Effector memory CD8-positive, alpha-beta T cell (primary cell): Measurements from ENCODE around the gene PALLD.

Experiments used
- ATAC-seq: fragments of 150-1000 bp; cut with Tn5 transposase; replicated peaks from 2 replicates; pipeline ENCODE4 v1.10.0; 2021; ENCODE audit warnings: mild to moderate bottlenecking, moderate library complexity
- DNase-seq, 3 experiments: peaks; one replicate each; pipeline ENCODE4 v3.0.0; 2021
- H3K27ac Mint-ChIP-seq, 2 donors: one replicate each; pipeline ENCODE4 v1.8.0; 2022; ENCODE audit warnings: mild to moderate bottlenecking in 2 of 2, mixed read lengths in 2 of 2, moderate library complexity in 2 of 2
- H3K27me3 Mint-ChIP-seq, 2 donors: one replicate each; pipeline ENCODE4 v1.8.0; 2022; ENCODE audit warnings: mixed read lengths in 2 of 2
- H3K36me3 Mint-ChIP-seq: one replicate; pipeline ENCODE4 v1.8.0; 2022; ENCODE audit warnings: mild to moderate bottlenecking, moderate library complexity, mixed read lengths; ENCODE audit not compliant: insufficient read depth
- H3K4me1 Mint-ChIP-seq, 2 donors: one replicate each; pipeline ENCODE4 v1.8.0; 2022; ENCODE audit warnings: low read depth in 2 of 2, mixed read lengths in 2 of 2
- H3K4me3 Mint-ChIP-seq, 2 donors: one replicate each; pipeline ENCODE4 v1.8.0; 2022; ENCODE audit warnings: mild to moderate bottlenecking in 2 of 2, mixed read lengths in 2 of 2, moderate library complexity in 2 of 2
- H3K9me3 Mint-ChIP-seq, 2 donors: one replicate each; pipeline ENCODE4 v1.8.0; 2022; ENCODE audit warnings: mixed read lengths in 2 of 2

The PALLD gene

GRCh38 chr4:168607215-168607614, 110.4 kb downstream of the PALLD start:
- no peak overlapping the region for H3K4me3 Mint-ChIP-seq
- DNase-seq (no peak), ATAC-seq (no peak)
- no peaks in the 10 kb centered on the region for H3K36me3 Mint-ChIP-seq
- H3K9me3 Mint-ChIP-seq = no peaks in the 10 kb centered on the region
- no peaks in the 10 kb centered on the region for H3K4me1 Mint-ChIP-seq
- H3K27me3 Mint-ChIP-seq = peaks cover 19 to 26% of the 10 kb centered on the region in 2 donors
- H3K27ac Mint-ChIP-seq = no peak overlapping the region

GRCh38 chr4:168608771-168609170, 111.9 kb downstream of the PALLD start:
- no peaks in the 10 kb centered on the region for H3K36me3 Mint-ChIP-seq
- H3K27me3 Mint-ChIP-seq = peaks cover 19 to 32% of the 10 kb centered on the region in 2 donors
- no peak for DNase-seq
- no peak for ATAC-seq
- no peaks in the 10 kb centered on the region for H3K9me3 Mint-ChIP-seq
- H3K4me3 Mint-ChIP-seq = no peak overlapping the region
- H3K4me1 Mint-ChIP-seq = no peaks in the 10 kb centered on the region
- no peak overlapping the region for H3K27ac Mint-ChIP-seq

DNA sequence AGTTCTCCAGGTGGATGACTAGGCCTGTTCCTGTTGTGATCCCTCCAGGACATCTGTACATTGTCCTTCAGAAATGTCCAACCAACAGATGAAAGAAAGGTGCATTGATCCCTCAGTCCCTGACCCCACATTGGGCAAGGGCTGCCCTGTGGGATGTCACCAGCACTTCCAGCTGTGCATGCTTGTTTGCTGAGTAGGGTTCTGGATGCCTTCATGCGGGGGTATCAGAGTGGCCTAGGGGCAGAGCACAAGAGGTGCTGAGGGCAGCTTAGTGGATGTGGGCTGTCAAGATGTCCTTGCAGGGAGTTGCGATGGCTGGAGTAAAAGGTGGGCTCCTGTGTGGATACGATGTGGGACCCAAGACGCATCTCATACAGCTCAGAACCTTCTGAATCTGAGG, 112.5 kb downstream of the PALLD start:
- H3K36me3 Mint-ChIP-seq = no peaks in the 10 kb centered on the region

GRCh38 chr4:168610911-168611530, 114.2 kb downstream of the PALLD start:
- Mint-ChIP-seq H3K36me3 (no peaks in the 10 kb centered on the region), H3K4me3 (no peak overlapping the region), H3K4me1 (no peaks in the 10 kb centered on the region), H3K27me3 (peaks cover 19 to 32% of the 10 kb centered on the region in 2 donors), H3K9me3 (no peaks in the 10 kb centered on the region), H3K27ac (no peak overlapping the region)
- ATAC-seq (no peak), DNase-seq (no peak)

More for the DNA sequence above, 112.5 kb downstream of the PALLD start:
- peaks cover 19 to 32% of the 10 kb centered on the region in 2 donors for H3K27me3 Mint-ChIP-seq
- no peaks in the 10 kb centered on the region for H3K4me1 Mint-ChIP-seq
- H3K9me3 Mint-ChIP-seq = no peaks in the 10 kb centered on the region
- ATAC-seq (no peak), DNase-seq (no peak)
- no peak overlapping the region for H3K4me3 Mint-ChIP-seq
- no peak overlapping the region for H3K27ac Mint-ChIP-seq

DNA sequence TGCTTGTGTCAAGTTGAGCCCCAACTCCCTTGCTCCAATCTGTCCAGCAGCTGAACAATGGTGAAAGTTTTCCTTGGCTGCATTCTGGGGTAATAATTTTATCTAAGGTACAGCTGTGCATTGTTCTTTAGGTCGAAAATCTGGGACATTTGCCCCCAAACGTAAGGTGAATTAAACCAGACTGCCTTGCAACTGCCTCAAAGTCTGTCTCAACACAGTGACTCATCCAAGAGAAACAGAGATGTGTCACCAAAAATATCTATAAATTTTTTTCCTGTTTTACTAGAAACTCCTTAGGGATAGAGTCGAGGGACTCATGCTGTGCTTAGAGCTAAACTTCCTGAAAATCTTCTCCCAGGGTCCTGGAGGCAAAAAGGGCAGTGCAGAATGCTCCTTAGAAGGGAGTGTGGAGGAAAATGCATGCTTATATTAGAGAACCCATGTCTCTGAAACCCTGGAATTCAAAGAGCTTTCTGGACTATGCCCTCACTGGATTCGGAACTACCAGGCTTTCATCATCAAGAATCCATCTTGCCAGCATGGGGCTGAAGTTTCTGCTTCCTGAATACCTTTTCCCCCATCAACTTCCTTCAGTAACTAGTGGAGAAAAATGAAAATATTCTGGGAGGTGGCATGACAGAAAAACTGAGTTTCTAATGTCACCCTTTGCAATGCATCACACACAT, 115.7 kb downstream of the PALLD start:
- DNase-seq = no peak

GRCh38 chr4:168613869-168614268, 117.0 kb downstream of the PALLD start:
- DNase-seq (no peak), ATAC-seq (no peak)
- Mint-ChIP-seq H3K36me3 (no peaks in the 10 kb centered on the region), H3K9me3 (no peaks in the 10 kb centered on the region), H3K27ac (no peak overlapping the region), H3K4me1 (peaks cover 0 to 2% of the 10 kb centered on the region in 2 donors), H3K4me3 (no peak overlapping the region), H3K27me3 (peaks cover 24 to 37% of the 10 kb centered on the region in 2 donors)

More for the DNA sequence above, 115.7 kb downstream of the PALLD start:
- H3K27me3 Mint-ChIP-seq = peaks cover 19 to 31% of the 10 kb centered on the region in 2 donors
- H3K36me3 Mint-ChIP-seq = no peaks in the 10 kb centered on the region
- no peak overlapping the region for H3K4me3 Mint-ChIP-seq
- no peaks in the 10 kb centered on the region for H3K9me3 Mint-ChIP-seq
- peaks cover 0 to 2% of the 10 kb centered on the region in 2 donors for H3K4me1 Mint-ChIP-seq
- H3K27ac Mint-ChIP-seq = no peak overlapping the region
- no peak for ATAC-seq

DNA sequence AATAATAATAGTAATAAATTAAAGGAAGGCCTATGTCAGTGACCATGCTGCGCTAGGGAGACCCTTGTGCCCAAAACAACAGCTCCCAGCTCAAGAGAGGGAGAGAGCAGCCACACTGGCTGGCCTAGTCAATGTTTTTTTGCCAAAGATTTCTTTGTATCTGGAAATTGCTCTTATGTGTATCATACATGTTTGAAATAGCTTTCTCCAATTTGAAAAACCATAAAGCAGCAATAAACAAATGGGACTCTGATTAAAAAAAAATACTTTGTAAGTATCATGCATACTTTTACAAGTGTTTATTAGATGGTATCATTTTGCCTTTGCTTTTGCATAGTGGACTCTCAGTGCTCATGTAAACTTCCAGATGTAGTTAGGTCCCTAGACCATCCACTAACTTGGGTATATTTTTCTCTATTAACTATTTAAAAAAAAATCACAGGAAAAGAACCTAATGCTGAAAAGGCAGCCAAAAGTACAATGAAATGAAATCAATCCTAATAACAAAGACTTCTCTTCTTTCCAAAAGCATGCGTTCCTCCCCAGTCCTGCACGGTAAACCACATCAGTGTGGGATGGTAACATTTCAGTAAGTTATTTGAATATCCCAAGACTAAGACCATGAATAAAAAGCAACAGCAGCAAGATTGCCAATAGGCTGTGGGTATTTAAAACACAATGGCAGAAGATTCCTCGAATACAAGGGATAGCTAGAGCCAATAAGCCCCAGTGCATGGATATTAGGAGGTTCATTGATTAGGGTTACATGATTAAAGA, 117.6 kb downstream of the PALLD start:
- H3K4me3 Mint-ChIP-seq = no peak overlapping the region
- peaks cover 0 to 2% of the 10 kb centered on the region in 2 donors for H3K4me1 Mint-ChIP-seq
- H3K27ac Mint-ChIP-seq = no peak overlapping the region
- H3K36me3 Mint-ChIP-seq = no peaks in the 10 kb centered on the region
- no peak for ATAC-seq
- H3K9me3 Mint-ChIP-seq = no peaks in the 10 kb centered on the region
- H3K27me3 Mint-ChIP-seq = peaks cover 30 to 43% of the 10 kb centered on the region in 2 donors
- no peak for DNase-seq

GRCh38 chr4:168615294-168616065, 118.6 kb downstream of the PALLD start:
- ATAC-seq (no peak), DNase-seq (no peak)
- H3K4me1 Mint-ChIP-seq = peaks cover 0 to 2% of the 10 kb centered on the region in 2 donors
- H3K27me3 Mint-ChIP-seq = peaks cover 21 to 39% of the 10 kb centered on the region in 2 donors
- no peaks in the 10 kb centered on the region for H3K36me3 Mint-ChIP-seq
- H3K4me3 Mint-ChIP-seq = no peak overlapping the region
- no peaks in the 10 kb centered on the region for H3K9me3 Mint-ChIP-seq
- H3K27ac Mint-ChIP-seq = no peak overlapping the region

- peaks cover 33 to 49% of the 10 kb centered on the region in 2 donors for H3K27me3 Mint-ChIP-seq
- H3K36me3 Mint-ChIP-seq = no peaks in the 10 kb centered on the region
- H3K27ac Mint-ChIP-seq = no peak overlapping the region
- ATAC-seq (no peak), DNase-seq (no peak)
- peaks cover 0 to 2% of the 10 kb centered on the region in 2 donors for H3K4me1 Mint-ChIP-seq
- H3K9me3 Mint-ChIP-seq = no peaks in the 10 kb centered on the region
- H3K4me3 Mint-ChIP-seq = no peak overlapping the region
Measured at GRCh38 chr4:168618577-168619265, 121.9 kb downstream of the PALLD start.

GRCh38 chr4:168619266-168619631, 122.4 kb downstream of the PALLD start:
- H3K27ac Mint-ChIP-seq = no peak overlapping the region
- H3K4me3 Mint-ChIP-seq = no peak overlapping the region
- no peaks in the 10 kb centered on the region for H3K9me3 Mint-ChIP-seq
- no peak for DNase-seq
- H3K4me1 Mint-ChIP-seq = peaks cover 0 to 2% of the 10 kb centered on the region in 2 donors
- ATAC-seq = no peak
- H3K36me3 Mint-ChIP-seq = no peaks in the 10 kb centered on the region
- peaks cover 36 to 51% of the 10 kb centered on the region in 2 donors for H3K27me3 Mint-ChIP-seq

DNA sequence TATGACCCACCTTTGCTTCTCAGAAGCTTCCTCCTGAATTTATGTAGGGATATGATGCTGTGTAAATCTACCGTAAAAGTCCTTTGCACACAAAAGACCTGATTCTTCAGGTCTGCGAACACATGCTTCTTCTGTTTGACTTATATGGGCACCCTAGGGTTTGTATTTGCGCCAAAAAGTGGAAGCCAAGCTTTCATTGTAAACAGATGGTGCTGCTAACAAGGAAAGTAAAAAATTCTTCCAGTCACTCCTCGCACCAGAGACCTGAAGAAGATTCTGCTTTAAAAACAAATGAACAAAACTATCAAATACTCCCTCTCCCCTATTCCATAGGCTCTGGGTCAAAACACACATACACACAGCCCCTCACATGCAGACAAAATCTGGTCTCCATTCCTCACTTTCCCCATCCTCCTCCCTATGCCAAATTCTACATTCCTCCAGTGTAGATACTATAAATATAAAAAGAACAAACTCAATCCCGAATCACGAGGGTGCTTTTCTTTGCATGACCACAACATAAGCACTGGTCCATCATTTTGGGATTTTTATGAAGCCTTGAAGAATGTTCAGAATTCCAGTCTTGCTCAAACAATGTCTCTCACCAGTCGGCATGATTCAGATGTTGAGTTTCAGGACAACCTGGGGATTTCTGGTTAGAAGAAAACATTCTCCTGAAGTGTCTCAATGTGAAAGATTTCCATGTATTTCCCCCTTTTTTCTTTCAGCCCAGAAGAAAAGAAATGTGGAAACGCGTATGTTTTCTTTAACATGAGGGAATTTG, 125.1 kb downstream of the PALLD start:
- DNase-seq = no peak
- H3K4me1 Mint-ChIP-seq = peaks cover 0 to 2% of the 10 kb centered on the region in 2 donors
- no peaks in the 10 kb centered on the region for H3K36me3 Mint-ChIP-seq
- H3K27ac Mint-ChIP-seq = no peak overlapping the region
- H3K4me3 Mint-ChIP-seq = no peak overlapping the region
- peaks cover 45 to 51% of the 10 kb centered on the region in 2 donors for H3K27me3 Mint-ChIP-seq
- no peak for ATAC-seq
- H3K9me3 Mint-ChIP-seq = no peaks in the 10 kb centered on the region

GRCh38 chr4:168622600-168622999, 125.7 kb downstream of the PALLD start:
- Mint-ChIP-seq H3K4me3 (no peak overlapping the region), H3K27ac (no peak overlapping the region), H3K27me3 (peaks cover 45% of the 10 kb centered on the region in 2 donors), H3K9me3 (no peaks in the 10 kb centered on the region), H3K36me3 (no peaks in the 10 kb centered on the region), H3K4me1 (no peaks in the 10 kb centered on the region)
- ATAC-seq (no peak), DNase-seq (no peak)
